HEK293 (cell line): Measurements from ENCODE around the gene NPDC1.

ENCODE experiments used
- CTCF ChIA-PET: fragments of 350-600 bp; formaldehyde crosslinking; extraction: SDS; loops from one replicate; lab custom pipeline; 2021; ENCODE audit warnings: antibody characterized with exemption; lab: Yijun Ruan, JAX
- POLR2A ChIA-PET: fragments of 300-600 bp; formaldehyde crosslinking; extraction: SDS; loops from one replicate; lab custom pipeline; 2020; ENCODE audit warnings: antibody characterized with exemption, inconsistent platforms; lab: Yijun Ruan, JAX
- H3K27ac ChIP-seq: fragments of 200-500 bp; sonication (Bioruptor generic); 2 replicates; pipeline ENCODE4 v1.5.1; 2014; ENCODE audit warnings: low read depth, low read length, control low read depth, inconsistent platforms; ENCODE audit errors: extremely low read depth
- H3K36me3 ChIP-seq, 2 experiments: fragments of 200-500 bp in 1 of 2; sonication (Bioruptor generic) in 1 of 2; 1 replicate in 1 of 2; 2 replicates in 1 of 2; pipeline ENCODE4 v1.5.1; 2014 to 2017; ENCODE audit warnings: inconsistent platforms in 2 of 2, low read length in 2 of 2; ENCODE audit not compliant: control insufficient read depth in 2 of 2, insufficient read depth in 1 of 2
- H3K4me1 ChIP-seq: fragments of 200-500 bp; sonication (Bioruptor generic); 2 replicates; pipeline ENCODE4 v1.5.1; 2014; ENCODE audit warnings: mild to moderate bottlenecking, low read length, inconsistent platforms; ENCODE audit not compliant: control insufficient read depth, insufficient read depth
- H3K4me3 ChIP-seq: 2 replicates; pipeline ENCODE4 v1.5.1; 2011; ENCODE audit warnings: low read depth, mild to moderate bottlenecking, control low read depth, low read length, moderate library complexity
- H3K9me3 ChIP-seq: fragments of 200-500 bp; sonication (Bioruptor generic); 2 replicates; pipeline ENCODE4 v1.5.1; 2014; ENCODE audit warnings: low read depth, low read length, inconsistent platforms; ENCODE audit not compliant: control insufficient read depth, insufficient read depth
- BCL11A ChIP-seq: fragments of 450-650 bp; formaldehyde crosslinking; IDR thresholded peaks from 2 replicates; pipeline ENCODE4 v1.5.1; 2016; ENCODE audit warnings: low read depth, missing biosample characterization, missing genetic modification characterization
- BCL11B ChIP-seq: fragments of 450-650 bp; formaldehyde crosslinking; IDR thresholded peaks from 2 replicates; pipeline ENCODE4 v1.5.1; 2016; ENCODE audit warnings: low read depth, missing biosample characterization, missing genetic modification characterization
- GLIS1 ChIP-seq: fragments of 450-650 bp; formaldehyde crosslinking; IDR thresholded peaks from 2 replicates; pipeline ENCODE4 v1.5.1; 2016; ENCODE audit warnings: missing biosample characterization, missing genetic modification characterization
- KLF10 ChIP-seq: fragments of 450-650 bp; IDR thresholded peaks from 2 replicates; pipeline ENCODE4 v1.5.1; 2018; ENCODE audit warnings: missing biosample characterization, mild to moderate bottlenecking, missing genetic modification characterization
- SCRT2 ChIP-seq: fragments of 450-650 bp; formaldehyde crosslinking; IDR thresholded peaks from 2 replicates; pipeline ENCODE4 v1.5.1; 2016; ENCODE audit warnings: missing biosample characterization, missing genetic modification characterization
- ZBTB7A ChIP-seq: fragments of 450-650 bp; formaldehyde crosslinking; IDR thresholded peaks from 2 replicates; pipeline ENCODE4 v1.5.1; 2016; ENCODE audit warnings: low read depth, missing biosample characterization, missing genetic modification characterization
- ZEB2 ChIP-seq: fragments of 450-650 bp; formaldehyde crosslinking; IDR thresholded peaks from 2 replicates; pipeline ENCODE4 v1.5.1; 2016; ENCODE audit warnings: missing biosample characterization, missing genetic modification characterization
- ZFHX2 ChIP-seq: fragments of 450-650 bp; formaldehyde crosslinking; conservative IDR thresholded peaks from 2 replicates; pipeline ENCODE4 v1.5.1; 2016; ENCODE audit warnings: missing biosample characterization, missing genetic modification characterization
- ZIC2 ChIP-seq: fragments of 450-650 bp; formaldehyde crosslinking; IDR thresholded peaks from 2 replicates; pipeline ENCODE4 v1.5.1; 2016; ENCODE audit warnings: missing biosample characterization, missing genetic modification characterization
- ZNF16 ChIP-seq: fragments of 450-650 bp; formaldehyde crosslinking; IDR thresholded peaks from 2 replicates; pipeline ENCODE4 v1.5.1; 2016; ENCODE audit warnings: low read depth, missing biosample characterization, missing genetic modification characterization
- ZNF223 ChIP-seq: fragments of 450-650 bp; formaldehyde crosslinking; IDR thresholded peaks from 2 replicates; pipeline ENCODE4 v1.5.1; 2016; ENCODE audit warnings: missing biosample characterization, missing genetic modification characterization
- ZNF239 ChIP-seq: fragments of 450-650 bp; formaldehyde crosslinking; IDR thresholded peaks from 2 replicates; pipeline ENCODE4 v1.5.1; 2016; ENCODE audit warnings: missing biosample characterization, missing genetic modification characterization
- ZNF24 ChIP-seq: fragments of 450-650 bp; formaldehyde crosslinking; IDR thresholded peaks from 2 replicates; pipeline ENCODE4 v1.5.1; 2016; ENCODE audit warnings: missing biosample characterization, missing genetic modification characterization
- ZNF311 ChIP-seq: fragments of 450-650 bp; formaldehyde crosslinking; IDR thresholded peaks from 2 replicates; pipeline ENCODE4 v1.5.1; 2017; ENCODE audit warnings: missing biosample characterization, missing genetic modification characterization, borderline replicate concordance
- ZNF544 ChIP-seq: fragments of 450-650 bp; formaldehyde crosslinking; IDR thresholded peaks from 2 replicates; pipeline ENCODE4 v1.5.0; 2017; ENCODE audit warnings: missing biosample characterization, missing genetic modification characterization
- ZNF560 ChIP-seq: fragments of 450-650 bp; formaldehyde crosslinking; IDR thresholded peaks from 2 replicates; pipeline ENCODE4 v1.5.1; 2017; ENCODE audit warnings: missing biosample characterization, missing genetic modification characterization, borderline replicate concordance
- ZNF654 ChIP-seq: fragments of 450-650 bp; formaldehyde crosslinking; IDR thresholded peaks from 2 replicates; pipeline ENCODE4 v1.5.1; 2016; ENCODE audit warnings: low read depth, missing biosample characterization, missing genetic modification characterization
- ZNF660 ChIP-seq: fragments of 450-650 bp; IDR thresholded peaks from 2 replicates; pipeline ENCODE4 v1.5.1; 2018; ENCODE audit warnings: missing biosample characterization, mild to moderate bottlenecking, missing genetic modification characterization
- ZNF707 ChIP-seq: fragments of 450-650 bp; formaldehyde crosslinking; IDR thresholded peaks from 2 replicates; pipeline ENCODE4 v1.5.1; 2016; ENCODE audit warnings: missing biosample characterization, missing genetic modification characterization
- TF ChIP-seq, protein P1 (sequence below): fragments of 450-650 bp; formaldehyde crosslinking; IDR thresholded peaks from 2 replicates; pipeline ENCODE4 v1.5.1; 2017; ENCODE audit warnings: missing biosample characterization, missing genetic modification characterization
- TF ChIP-seq, protein P2 (sequence below): fragments of 450-650 bp; formaldehyde crosslinking; IDR thresholded peaks from 2 replicates; pipeline ENCODE4 v1.5.1; 2016; ENCODE audit warnings: missing biosample characterization, missing genetic modification characterization
- TF ChIP-seq, protein P3 (sequence below): fragments of 450-650 bp; formaldehyde crosslinking; IDR thresholded peaks from 2 replicates; pipeline ENCODE4 v1.5.1; 2017; ENCODE audit warnings: missing biosample characterization, mild to moderate bottlenecking, missing genetic modification characterization, moderate library complexity
- TF ChIP-seq, protein P4 (sequence below): fragments of 450-650 bp; formaldehyde crosslinking; IDR thresholded peaks from 2 replicates; pipeline ENCODE4 v1.5.1; 2016; ENCODE audit warnings: missing biosample characterization, missing genetic modification characterization
- TF ChIP-seq, protein P5 (sequence below): fragments of 450-650 bp; formaldehyde crosslinking; IDR thresholded peaks from 2 replicates; pipeline ENCODE4 v1.5.1; 2016; ENCODE audit warnings: missing biosample characterization, missing genetic modification characterization, low read depth

The NPDC1 gene

DNA sequence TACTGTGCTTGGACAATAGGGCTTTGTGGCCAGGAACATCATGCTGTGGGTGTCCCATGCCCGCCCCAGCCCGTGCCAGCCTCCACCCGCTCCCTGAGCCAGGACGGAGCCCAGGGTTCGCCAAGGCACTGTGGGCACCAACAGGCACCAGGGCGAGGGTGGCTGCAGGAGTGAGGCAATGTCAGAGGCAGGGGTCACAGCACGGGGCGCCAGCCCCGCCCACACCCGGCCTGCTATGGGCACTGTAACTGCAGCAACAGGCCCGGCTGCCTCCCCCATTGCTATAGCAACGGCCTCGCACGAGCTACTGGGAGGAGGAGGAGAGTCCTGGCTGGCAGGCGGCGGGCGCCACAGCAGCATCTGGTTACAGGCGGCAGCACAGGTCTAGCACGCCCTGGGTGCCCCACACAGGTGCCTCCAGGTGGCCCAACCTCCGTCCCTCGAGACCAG lies 20.4 kb downstream of the NPDC1 start (continued):
- peak; percentile 71 for TF ChIP-seq SCRT2 (tag by site-specific recombination)

DNA sequence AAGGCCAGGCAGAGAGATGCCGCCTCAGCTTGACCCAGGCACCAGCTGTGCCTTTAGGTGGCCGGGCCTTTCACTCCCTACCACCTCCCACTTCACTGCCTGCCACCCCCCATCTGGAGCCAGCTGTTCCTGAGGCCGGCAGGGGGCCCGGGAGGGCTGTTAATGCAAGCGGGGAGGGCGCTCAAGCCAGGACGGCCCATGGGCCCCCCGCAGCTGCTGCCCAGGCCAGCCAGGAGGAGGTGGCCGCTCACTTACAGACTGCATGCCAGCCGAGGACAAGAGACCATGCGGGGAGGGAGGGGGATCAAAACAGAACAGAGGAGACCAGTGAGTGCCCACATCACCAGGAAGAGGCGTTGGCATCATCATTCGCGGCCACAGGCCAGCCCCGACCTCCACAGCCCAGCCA lies 22.4 kb downstream of the NPDC1 start:
- peaks cover 0 to 13% of the 10 kb centered on the region in 2 experiments; a peak in 1 of 3 replicates for H3K36me3 ChIP-seq
- H3K27ac ChIP-seq = no peak overlapping the region
- no peak overlapping the region for H3K4me3 ChIP-seq
- ChIA-PET POLR2A (interaction anchor here (1.1 kb wide), 1 partner anchor 184 kb away, joined by 3 read pairs; no protein-coding TSS in a partner anchor), CTCF (interaction anchor here (0.6 to 3.7 kb wide), 2 partner anchors 9 to 12 kb away, joined by 3 to 19 read pairs; no protein-coding TSS in a partner anchor)
- TF ChIP-seq ZFHX2 (no peak), ZNF311 (tag by site-specific recombination) (no peak), GLIS1 (tag by site-specific recombination) (peak; percentile 72), ZIC2 (peak; percentile 90), ZEB2 (tag by site-specific recombination) (no peak), ZNF660 (no peak), ZNF654 (tag by site-specific recombination) (no peak), ZNF707 (tag by site-specific recombination) (no peak), ZNF24 (tag by site-specific recombination) (no peak)
- TF ChIP-seq, protein P1, sequence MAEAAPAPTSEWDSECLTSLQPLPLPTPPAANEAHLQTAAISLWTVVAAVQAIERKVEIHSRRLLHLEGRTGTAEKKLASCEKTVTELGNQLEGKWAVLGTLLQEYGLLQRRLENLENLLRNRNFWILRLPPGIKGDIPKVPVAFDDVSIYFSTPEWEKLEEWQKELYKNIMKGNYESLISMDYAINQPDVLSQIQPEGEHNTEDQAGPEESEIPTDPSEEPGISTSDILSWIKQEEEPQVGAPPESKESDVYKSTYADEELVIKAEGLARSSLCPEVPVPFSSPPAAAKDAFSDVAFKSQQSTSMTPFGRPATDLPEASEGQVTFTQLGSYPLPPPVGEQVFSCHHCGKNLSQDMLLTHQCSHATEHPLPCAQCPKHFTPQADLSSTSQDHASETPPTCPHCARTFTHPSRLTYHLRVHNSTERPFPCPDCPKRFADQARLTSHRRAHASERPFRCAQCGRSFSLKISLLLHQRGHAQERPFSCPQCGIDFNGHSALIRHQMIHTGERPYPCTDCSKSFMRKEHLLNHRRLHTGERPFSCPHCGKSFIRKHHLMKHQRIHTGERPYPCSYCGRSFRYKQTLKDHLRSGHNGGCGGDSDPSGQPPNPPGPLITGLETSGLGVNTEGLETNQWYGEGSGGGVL = no peak
- TF ChIP-seq, protein P2, sequence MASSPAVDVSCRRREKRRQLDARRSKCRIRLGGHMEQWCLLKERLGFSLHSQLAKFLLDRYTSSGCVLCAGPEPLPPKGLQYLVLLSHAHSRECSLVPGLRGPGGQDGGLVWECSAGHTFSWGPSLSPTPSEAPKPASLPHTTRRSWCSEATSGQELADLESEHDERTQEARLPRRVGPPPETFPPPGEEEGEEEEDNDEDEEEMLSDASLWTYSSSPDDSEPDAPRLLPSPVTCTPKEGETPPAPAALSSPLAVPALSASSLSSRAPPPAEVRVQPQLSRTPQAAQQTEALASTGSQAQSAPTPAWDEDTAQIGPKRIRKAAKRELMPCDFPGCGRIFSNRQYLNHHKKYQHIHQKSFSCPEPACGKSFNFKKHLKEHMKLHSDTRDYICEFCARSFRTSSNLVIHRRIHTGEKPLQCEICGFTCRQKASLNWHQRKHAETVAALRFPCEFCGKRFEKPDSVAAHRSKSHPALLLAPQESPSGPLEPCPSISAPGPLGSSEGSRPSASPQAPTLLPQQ (tag by site-specific recombination) = no peak
- H3K9me3 ChIP-seq = no peaks in the 10 kb centered on the region
- H3K4me1 ChIP-seq = peaks cover 2% of the 10 kb centered on the region; the same call in 1 of the 2 replicates

DNA sequence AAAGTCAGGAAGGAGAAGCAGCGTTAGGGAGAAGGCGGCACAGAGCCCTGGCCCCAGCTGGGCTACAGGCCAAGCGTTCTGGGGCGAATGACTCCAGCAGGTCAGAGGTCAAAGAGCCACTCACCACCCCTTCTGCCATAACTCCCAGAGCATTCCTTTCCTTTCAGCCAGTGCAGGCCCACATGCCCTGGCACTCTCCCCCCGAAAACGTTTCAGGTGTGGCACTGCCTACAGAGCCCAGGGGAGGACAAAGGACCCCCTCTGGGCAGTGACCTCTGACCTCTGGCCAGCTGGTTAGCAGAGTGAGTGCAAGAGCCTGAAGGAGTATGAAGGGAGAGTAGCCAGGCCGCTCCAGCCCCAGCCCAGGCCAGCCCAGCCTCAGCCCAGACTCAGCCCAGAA lies 22.8 kb downstream of the NPDC1 start:
- CTCF ChIA-PET = interaction anchor here (0.6 to 3.7 kb wide), 3 partner anchors 9 to 21 kb away, joined by 3 to 19 read pairs (median 5); no protein-coding TSS in a partner anchor
- Histone ChIP-seq H3K4me3 (no peak overlapping the region), H3K27ac (no peak overlapping the region), H3K36me3 (peaks cover 0 to 14% of the 10 kb centered on the region in 2 experiments; a peak in 1 of 3 replicates), H3K4me1 (peaks cover 2% of the 10 kb centered on the region; the same call in 1 of the 2 replicates), H3K9me3 (no peaks in the 10 kb centered on the region)
- POLR2A ChIA-PET = interaction anchor here (1.1 kb wide), 1 partner anchor 183 kb away, joined by 3 read pairs; no protein-coding TSS in a partner anchor
- TF ChIP-seq ZNF223 (tag by site-specific recombination) (no peak), ZNF239 (tag by site-specific recombination) (no peak), ZNF16 (no peak), KLF10 (tag by site-specific recombination) (no peak), ZIC2 (no peak), ZBTB7A (tag by site-specific recombination) (peak; percentile 62; the same call in 1 of the 2 replicates), BCL11A (tag by site-specific recombination) (peak; percentile 99), ZNF560 (tag by site-specific recombination) (no peak), BCL11B (tag by site-specific recombination) (peak; percentile 99), ZNF544 (no peak)
- TF ChIP-seq, protein P3, sequence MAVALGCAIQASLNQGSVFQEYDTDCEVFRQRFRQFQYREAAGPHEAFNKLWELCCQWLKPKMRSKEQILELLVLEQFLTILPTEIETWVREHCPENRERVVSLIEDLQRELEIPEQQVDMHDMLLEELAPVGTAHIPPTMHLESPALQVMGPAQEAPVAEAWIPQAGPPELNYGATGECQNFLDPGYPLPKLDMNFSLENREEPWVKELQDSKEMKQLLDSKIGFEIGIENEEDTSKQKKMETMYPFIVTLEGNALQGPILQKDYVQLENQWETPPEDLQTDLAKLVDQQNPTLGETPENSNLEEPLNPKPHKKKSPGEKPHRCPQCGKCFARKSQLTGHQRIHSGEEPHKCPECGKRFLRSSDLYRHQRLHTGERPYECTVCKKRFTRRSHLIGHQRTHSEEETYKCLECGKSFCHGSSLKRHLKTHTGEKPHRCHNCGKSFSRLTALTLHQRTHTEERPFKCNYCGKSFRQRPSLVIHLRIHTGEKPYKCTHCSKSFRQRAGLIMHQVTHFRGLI (tag by site-specific recombination) = no peak
- TF ChIP-seq, protein P4, sequence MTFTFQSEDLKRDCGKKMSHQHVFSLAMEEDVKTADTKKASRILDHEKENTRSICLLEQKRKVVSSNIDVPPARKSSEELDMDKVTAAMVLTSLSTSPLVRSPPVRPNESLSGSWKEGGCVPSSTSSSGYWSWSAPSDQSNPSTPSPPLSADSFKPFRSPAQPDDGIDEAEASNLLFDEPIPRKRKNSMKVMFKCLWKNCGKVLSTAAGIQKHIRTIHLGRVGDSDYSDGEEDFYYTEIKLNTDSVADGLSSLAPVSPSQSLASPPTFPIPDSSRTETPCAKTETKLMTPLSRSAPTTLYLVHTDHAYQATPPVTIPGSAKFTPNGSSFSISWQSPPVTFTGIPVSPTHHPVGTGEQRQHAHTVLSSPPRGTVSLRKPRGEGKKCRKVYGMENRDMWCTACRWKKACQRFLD (tag by site-specific recombination) = no peak
- TF ChIP-seq, protein P5, sequence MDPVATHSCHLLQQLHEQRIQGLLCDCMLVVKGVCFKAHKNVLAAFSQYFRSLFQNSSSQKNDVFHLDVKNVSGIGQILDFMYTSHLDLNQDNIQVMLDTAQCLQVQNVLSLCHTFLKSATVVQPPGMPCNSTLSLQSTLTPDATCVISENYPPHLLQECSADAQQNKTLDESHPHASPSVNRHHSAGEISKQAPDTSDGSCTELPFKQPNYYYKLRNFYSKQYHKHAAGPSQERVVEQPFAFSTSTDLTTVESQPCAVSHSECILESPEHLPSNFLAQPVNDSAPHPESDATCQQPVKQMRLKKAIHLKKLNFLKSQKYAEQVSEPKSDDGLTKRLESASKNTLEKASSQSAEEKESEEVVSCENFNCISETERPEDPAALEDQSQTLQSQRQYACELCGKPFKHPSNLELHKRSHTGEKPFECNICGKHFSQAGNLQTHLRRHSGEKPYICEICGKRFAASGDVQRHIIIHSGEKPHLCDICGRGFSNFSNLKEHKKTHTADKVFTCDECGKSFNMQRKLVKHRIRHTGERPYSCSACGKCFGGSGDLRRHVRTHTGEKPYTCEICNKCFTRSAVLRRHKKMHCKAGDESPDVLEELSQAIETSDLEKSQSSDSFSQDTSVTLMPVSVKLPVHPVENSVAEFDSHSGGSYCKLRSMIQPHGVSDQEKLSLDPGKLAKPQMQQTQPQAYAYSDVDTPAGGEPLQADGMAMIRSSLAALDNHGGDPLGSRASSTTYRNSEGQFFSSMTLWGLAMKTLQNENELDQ = no peak
